ENCODE data around the gene MTF1.
"Not testable (repeated sequence)": the region's sequence is repeated elsewhere in the genome, so short reads cannot be mapped to it uniquely, and the experiment has no call there.

Gene MTF1

GRCh38 chr1:37793773-37794371 lies 65.5 kb downstream of the MTF1 start, which contains the start of gene MANEAL:
Gene MANEAL, plus strand, starts transcription at chr1:37793847. Its CDS starts 336 bp downstream, at chr1:37794183.
- Mint-ChIP-seq H3K4me1 (peaks cover 21% of the 10 kb centered on the region), H3K36me3 (ENCODE audit: insufficient read depth) (peaks cover 4% of the 10 kb centered on the region), H3K9me3 (no peaks in the 10 kb centered on the region), H3K4me3 (peak within 1 kb of the TSS; percentile 86), H3K27me3 (peaks cover 7% of the 10 kb centered on the region), H3K27ac (ENCODE audit: low read depth) (peak within 1 kb of the TSS; percentile 58)
- DNase-seq (ENCODE audit: low spot score in 2 of 2) (no peak), ATAC-seq (replicated peaks; ENCODE audit: extremely low read depth, poor library complexity, severe bottlenecking) (peak; percentile 73)

GRCh38 chr1:37792943-37793686 lies 66.3 kb downstream of the MTF1 start:
- DNase-seq (ENCODE audit: low spot score in 2 of 2) = no peak
- Mint-ChIP-seq H3K27ac (ENCODE audit: low read depth) (no peak overlapping the region), H3K27me3 (peaks cover 7% of the 10 kb centered on the region), H3K36me3 (ENCODE audit: insufficient read depth) (peaks cover 4% of the 10 kb centered on the region), H3K4me1 (peaks cover 21% of the 10 kb centered on the region), H3K9me3 (no peaks in the 10 kb centered on the region), H3K4me3 (peak overlapping the region; percentile 86)
- ATAC-seq (replicated peaks; ENCODE audit: extremely low read depth, poor library complexity, severe bottlenecking) = no peak

- H3K36me3 Mint-ChIP-seq (ENCODE audit: insufficient read depth) = no peaks in the 10 kb centered on the region
- H3K27ac Mint-ChIP-seq (ENCODE audit: low read depth) = no peak overlapping the region
- H3K4me3 Mint-ChIP-seq = no peak overlapping the region
- no peaks in the 10 kb centered on the region for H3K9me3 Mint-ChIP-seq
- H3K27me3 Mint-ChIP-seq = peaks cover 42% of the 10 kb centered on the region
- DNase-seq (ENCODE audit: low spot score in 2 of 2) (no peak), ATAC-seq (replicated peaks; ENCODE audit: extremely low read depth, poor library complexity, severe bottlenecking) (no peak)
- no peaks in the 10 kb centered on the region for H3K4me1 Mint-ChIP-seq
Observed at GRCh38 chr1:37782491-37782890, 76.9 kb downstream of the MTF1 start.

- Mint-ChIP-seq H3K27me3 (peaks cover 22% of the 10 kb centered on the region), H3K4me1 (no peaks in the 10 kb centered on the region), H3K9me3 (no peaks in the 10 kb centered on the region), H3K4me3 (no peak overlapping the region), H3K27ac (ENCODE audit: low read depth) (no peak overlapping the region), H3K36me3 (ENCODE audit: insufficient read depth) (no peaks in the 10 kb centered on the region)
- ATAC-seq (replicated peaks; ENCODE audit: extremely low read depth, poor library complexity, severe bottlenecking) (no peak), DNase-seq (ENCODE audit: low spot score in 2 of 2) (no peak)
Observed at GRCh38 chr1:37778654-37779053, 80.7 kb downstream of the MTF1 start.

- Mint-ChIP-seq H3K27ac (ENCODE audit: low read depth) (no peak overlapping the region), H3K4me3 (no peak overlapping the region), H3K4me1 (no peaks in the 10 kb centered on the region), H3K36me3 (ENCODE audit: insufficient read depth) (no peaks in the 10 kb centered on the region), H3K27me3 (peaks cover 31% of the 10 kb centered on the region), H3K9me3 (no peaks in the 10 kb centered on the region)
- DNase-seq (ENCODE audit: low spot score in 2 of 2) (no peak), ATAC-seq (replicated peaks; ENCODE audit: extremely low read depth, poor library complexity, severe bottlenecking) (no peak)
Observed at GRCh38 chr1:37776946-37777516, 82.4 kb downstream of the MTF1 start.

GRCh38 chr1:37771440-37771839 lies 88.0 kb downstream of the MTF1 start:
- H3K4me3 Mint-ChIP-seq, H3K4me1 Mint-ChIP-seq: not testable (repeated sequence)

GRCh38 chr1:37767488-37767887 lies 91.9 kb downstream of the MTF1 start:
- ATAC-seq (replicated peaks; ENCODE audit: extremely low read depth, poor library complexity, severe bottlenecking) (no peak), DNase-seq (ENCODE audit: low spot score in 2 of 2) (no peak)
- peaks cover 94% of the 10 kb centered on the region for H3K27me3 Mint-ChIP-seq
- peaks cover 9% of the 10 kb centered on the region for H3K4me1 Mint-ChIP-seq
- H3K4me3 Mint-ChIP-seq = no peak overlapping the region
- H3K9me3 Mint-ChIP-seq = peaks cover 6% of the 10 kb centered on the region
- H3K36me3 Mint-ChIP-seq (ENCODE audit: insufficient read depth) = peaks cover 2% of the 10 kb centered on the region
- H3K27ac Mint-ChIP-seq (ENCODE audit: low read depth) = no peak overlapping the region

More at GRCh38 chr1:37771440-37771839, 88.0 kb downstream of the MTF1 start:
- not testable (repeated sequence) for DNase-seq (ENCODE audit: low spot score in 2 of 2); ATAC-seq (replicated peaks; ENCODE audit: extremely low read depth, poor library complexity, severe bottlenecking); H3K36me3 Mint-ChIP-seq (ENCODE audit: insufficient read depth); H3K27ac Mint-ChIP-seq (ENCODE audit: low read depth); H3K9me3 Mint-ChIP-seq
- H3K27me3 Mint-ChIP-seq = peaks cover 60% of the 10 kb centered on the region

GRCh38 chr1:37765916-37766664 lies 93.3 kb downstream of the MTF1 start:
- H3K27ac Mint-ChIP-seq (ENCODE audit: low read depth) = no peak overlapping the region
- H3K27me3 Mint-ChIP-seq = peaks cover 91% of the 10 kb centered on the region
- peaks cover 9% of the 10 kb centered on the region for H3K4me1 Mint-ChIP-seq
- peaks cover 6% of the 10 kb centered on the region for H3K9me3 Mint-ChIP-seq
- peak overlapping the region; percentile 21 for H3K4me3 Mint-ChIP-seq
- H3K36me3 Mint-ChIP-seq (ENCODE audit: insufficient read depth) = peaks cover 2% of the 10 kb centered on the region
- DNase-seq (ENCODE audit: low spot score in 2 of 2) (no peak), ATAC-seq (replicated peaks; ENCODE audit: extremely low read depth, poor library complexity, severe bottlenecking) (no peak)

GRCh38 chr1:37764888-37765441 lies 94.4 kb downstream of the MTF1 start, which contains the start of gene EPHA10:
Gene EPHA10, minus strand, starts transcription at chr1:37765120. Its CDS starts 54 bp downstream, at chr1:37765066.
- DNase-seq (ENCODE audit: low spot score in 2 of 2) (no peak), ATAC-seq (replicated peaks; ENCODE audit: extremely low read depth, poor library complexity, severe bottlenecking) (no peak)
- Mint-ChIP-seq H3K27ac (ENCODE audit: low read depth) (no peak within 1 kb of the TSS), H3K4me1 (peaks cover 9% of the 10 kb centered on the region), H3K36me3 (ENCODE audit: insufficient read depth) (peaks cover 2% of the 10 kb centered on the region), H3K9me3 (peaks cover 6% of the 10 kb centered on the region), H3K27me3 (peaks cover 80% of the 10 kb centered on the region), H3K4me3 (peak within 1 kb of the TSS; percentile 21)

- peaks cover 74% of the 10 kb centered on the region for H3K27me3 Mint-ChIP-seq
- H3K36me3 Mint-ChIP-seq (ENCODE audit: insufficient read depth) = peaks cover 2% of the 10 kb centered on the region
- no peak for DNase-seq (ENCODE audit: low spot score in 2 of 2)
- H3K4me1 Mint-ChIP-seq = peaks cover 9% of the 10 kb centered on the region
- no peak overlapping the region for H3K4me3 Mint-ChIP-seq
- peaks cover 6% of the 10 kb centered on the region for H3K9me3 Mint-ChIP-seq
- ATAC-seq (replicated peaks; ENCODE audit: extremely low read depth, poor library complexity, severe bottlenecking) = no peak
- no peak overlapping the region for H3K27ac Mint-ChIP-seq (ENCODE audit: low read depth)
Observed at GRCh38 chr1:37764414-37764825, 95.0 kb downstream of the MTF1 start.

GRCh38 chr1:37763791-37764413 lies 95.5 kb downstream of the MTF1 start:
- Mint-ChIP-seq H3K27ac (ENCODE audit: low read depth) (no peak overlapping the region), H3K4me1 (peaks cover 9% of the 10 kb centered on the region), H3K36me3 (ENCODE audit: insufficient read depth) (peaks cover 2% of the 10 kb centered on the region), H3K9me3 (peaks cover 6% of the 10 kb centered on the region), H3K27me3 (peaks cover 69% of the 10 kb centered on the region), H3K4me3 (no peak overlapping the region)
- DNase-seq (ENCODE audit: low spot score in 2 of 2) (no peak), ATAC-seq (replicated peaks; ENCODE audit: extremely low read depth, poor library complexity, severe bottlenecking) (no peak)

- no peak for DNase-seq (ENCODE audit: low spot score in 2 of 2)
- H3K36me3 Mint-ChIP-seq (ENCODE audit: insufficient read depth) = peaks cover 2% of the 10 kb centered on the region
- peaks cover 55% of the 10 kb centered on the region for H3K27me3 Mint-ChIP-seq
- H3K4me1 Mint-ChIP-seq = peaks cover 9% of the 10 kb centered on the region
- peaks cover 6% of the 10 kb centered on the region for H3K9me3 Mint-ChIP-seq
- ATAC-seq (replicated peaks; ENCODE audit: extremely low read depth, poor library complexity, severe bottlenecking) = no peak
- no peak overlapping the region for H3K27ac Mint-ChIP-seq (ENCODE audit: low read depth)
- H3K4me3 Mint-ChIP-seq = no peak overlapping the region
Observed at GRCh38 chr1:37762516-37762915, 96.9 kb downstream of the MTF1 start.

All from central memory CD8-positive, alpha-beta T cell (primary cell).